Keratinocyte (primary cell): Measurements from ENCODE around the gene RTP5. TPM values are rescaled to one million over a fixed set of nuclear protein-coding genes. Genes with fewer than 3 reads are reported as not detected.

Experiments
- DNase-seq: peaks from one replicate; pipeline ENCODE4 v3.0.0-alpha.2; 2011; ENCODE audit warnings: low read depth, missing footprints, low spot score
- FAIRE-seq: peaks from 2 replicates; lab custom pipeline; 2011; peaks lifted over from hg19 to GRCh38; lab: Jason Lieb, UNC
- H2AFZ ChIP-seq: 2 replicates; pipeline ENCODE4 v1.6.0; 2012; ENCODE audit warnings: low read length, control low read depth, inconsistent platforms; ENCODE audit not compliant: control insufficient read depth
- H3K27ac ChIP-seq: 2 replicates; pipeline ENCODE4 v1.5.1; 2011; ENCODE audit warnings: low read length; ENCODE audit not compliant: control insufficient read depth, insufficient read depth
- H3K27me3 ChIP-seq: 3 replicates; pipeline ENCODE4 v1.6.0; 2011; ENCODE audit warnings: low read length; ENCODE audit not compliant: control insufficient read depth, insufficient read depth; ENCODE audit errors: extremely low read depth
- H3K36me3 ChIP-seq, 2 experiments: 2 replicates in 1 of 2; 3 replicates in 1 of 2; pipeline ENCODE4 v1.5.1; 2011; ENCODE audit warnings: low read length in 2 of 2, mild to moderate bottlenecking in 1 of 2; ENCODE audit not compliant: control insufficient read depth in 2 of 2, insufficient read depth in 2 of 2; ENCODE audit errors: extremely low read depth in 1 of 2
- H3K4me1 ChIP-seq: 3 replicates; pipeline ENCODE4 v1.5.1; 2011; ENCODE audit warnings: low read length; ENCODE audit not compliant: control insufficient read depth, insufficient read depth; ENCODE audit errors: extremely low read depth
- H3K4me2 ChIP-seq: 3 replicates; pipeline ENCODE4 v1.6.0; 2011; ENCODE audit warnings: low read depth, low read length; ENCODE audit not compliant: control insufficient read depth, insufficient read depth; ENCODE audit errors: extremely low read depth
- H3K4me3 ChIP-seq, 3 experiments: fragments of 200-600 bp in 1 of 3; sonication (generic) in 1 of 3; 2 replicates in 2 of 3; 3 replicates in 1 of 3; pipeline ENCODE4 v1.5.1; 2011 to 2016; ENCODE audit warnings: low read length in 3 of 3, mild to moderate bottlenecking in 3 of 3, control low read depth in 2 of 3, inconsistent platforms in 1 of 3, low read depth in 1 of 3, mixed read lengths in 1 of 3, mixed run types in 1 of 3, moderate library complexity in 1 of 3; ENCODE audit not compliant: control insufficient read depth in 2 of 3, insufficient read depth in 2 of 3; ENCODE audit errors: extremely low read depth in 1 of 3
- H3K79me2 ChIP-seq: 2 replicates; pipeline ENCODE4 v1.6.0; 2012; ENCODE audit warnings: low read length; ENCODE audit not compliant: control insufficient read depth, insufficient read depth
- H3K9ac ChIP-seq: 3 replicates; pipeline ENCODE4 v1.6.0; 2011; ENCODE audit warnings: low read length; ENCODE audit not compliant: control insufficient read depth, insufficient read depth; ENCODE audit errors: extremely low read depth
- H3K9me1 ChIP-seq: 3 replicates; pipeline ENCODE4 v1.6.0; 2011; ENCODE audit warnings: low read length; ENCODE audit not compliant: control insufficient read depth, insufficient read depth; ENCODE audit errors: extremely low read depth
- H3K9me3 ChIP-seq: 2 replicates; pipeline ENCODE4 v1.5.1; 2012; ENCODE audit warnings: low read depth, low read length; ENCODE audit not compliant: control insufficient read depth
- H4K20me1 ChIP-seq: 3 replicates; pipeline ENCODE4 v1.6.0; 2011; ENCODE audit warnings: low read length; ENCODE audit not compliant: control insufficient read depth, insufficient read depth; ENCODE audit errors: extremely low read depth
- CTCF ChIP-seq, 3 experiments: IDR thresholded peaks in 1 of 3; conservative IDR thresholded peaks in 1 of 3; optimal IDR thresholded peaks in 1 of 3; 2 replicates in 2 of 3; 3 replicates in 1 of 3; pipeline versions ENCODE3 to v1.5.1; 2011; ENCODE audit warnings: low read length in 3 of 3, mild to moderate bottlenecking in 3 of 3, moderate library complexity in 2 of 3, control low read depth in 1 of 3, inconsistent platforms in 1 of 3; ENCODE audit not compliant: insufficient read depth in 2 of 3; ENCODE audit errors: extremely low read depth in 1 of 3
- EZH2 ChIP-seq: IDR thresholded peaks from one replicate; pipeline ENCODE4 v1.6.1; 2012; ENCODE audit warnings: inconsistent platforms, mild to moderate bottlenecking, low read length, moderate library complexity
- dilution Hi-C: fragments of 300-500 bp; cut with MboI; formaldehyde crosslinking; loops from one replicate; pipeline ENCODE4 v1.7.0; 2020; ENCODE audit warnings: low sequenced_read_pairs; ENCODE audit not compliant: extremely low pct_ligation_motif_present
- polyA plus RNA-seq, 5 experiments: library from polyadenylated mRNA; depleted of rRNA in 3 of 5; stranded (reverse) in 3 of 5; stranded (forward) in 1 of 5; unstranded in 1 of 5; fragments of >200 nt; gene quantifications; 1 replicate in 1 of 5; 2 replicates in 3 of 5; 3 replicates in 1 of 5; pipeline versions ENCODE4 v1.2.1 to v1.2.3, GENCODE V29; 2011 to 2012; ENCODE audit warnings: missing spikeins in 2 of 5, low read depth in 1 of 5, low replicate concordance in 1 of 5

The RTP5 gene
- polyA plus RNA-seq, 1 donor (not counting 4 experiments of a cell fraction or from before 2014, with no cell fraction given): not detected

GRCh38 chr2:241844066-241844728 lies 25.3 kb upstream of the RTP5 start:
- no peak overlapping the region for H2AFZ ChIP-seq
- H4K20me1 ChIP-seq: peaks cover 3% of the 10 kb centered on the region
- no peak for DNase-seq
- no peak overlapping the region for H3K27ac ChIP-seq
- peak; percentile 11 for TF ChIP-seq EZH2
- peak in 1 of 3 experiments; percentile 29 for TF ChIP-seq CTCF (optimal IDR thresholded peaks at IDR 0.05 in 1 of 3, IDR thresholded peaks at IDR 0.05 in 1 of 3, conservative IDR thresholded peaks at IDR 0.05 in 1 of 3; ENCODE audit: extremely low read depth in 1 of 3, insufficient read depth in 2 of 3, low read length in 3 of 3)
- peak overlapping the region; percentile 62 for H3K4me2 ChIP-seq
- no peak overlapping the region for H3K9ac ChIP-seq
- peaks cover 32% of the 10 kb centered on the region for H3K27me3 ChIP-seq
- dilution Hi-C loops: no loop called here
- H3K4me1 ChIP-seq: no peaks in the 10 kb centered on the region
- H3K9me3 ChIP-seq: no peaks in the 10 kb centered on the region
- no peak for FAIRE-seq
- no peaks in the 10 kb centered on the region for H3K79me2 ChIP-seq
- peak overlapping the region; percentile 14 to 33 (median 18) for H3K4me3 ChIP-seq
- H3K9me1 ChIP-seq: no peaks in the 10 kb centered on the region
- no peaks in the 10 kb centered on the region for H3K36me3 ChIP-seq

- Histone ChIP-seq H3K27ac (no peak overlapping the region), H3K9me3 (no peaks in the 10 kb centered on the region), H2AFZ (no peak overlapping the region), H3K4me2 (peak overlapping the region; percentile 62), H3K4me1 (no peaks in the 10 kb centered on the region), H3K4me3 (no peak overlapping the region), H3K27me3 (peaks cover 34% of the 10 kb centered on the region), H3K9me1 (no peaks in the 10 kb centered on the region), H3K9ac (no peak overlapping the region), H3K79me2 (no peaks in the 10 kb centered on the region), H4K20me1 (peaks cover 3% of the 10 kb centered on the region), H3K36me3 (no peaks in the 10 kb centered on the region)
- FAIRE-seq: no peak
- peak; percentile 61 for TF ChIP-seq EZH2
- no peak for TF ChIP-seq CTCF (optimal IDR thresholded peaks at IDR 0.05 in 1 of 3, IDR thresholded peaks at IDR 0.05 in 1 of 3, conservative IDR thresholded peaks at IDR 0.05 in 1 of 3; ENCODE audit: extremely low read depth in 1 of 3, insufficient read depth in 2 of 3, low read length in 3 of 3)
- DNase-seq: no peak
- dilution Hi-C loops: no loop called here
Measured at GRCh38 chr2:241844831-241845578, 24.5 kb upstream of the RTP5 start.
